ENCODE measurements around the gene TRPM2.
"Not testable (repeated sequence)": the region's sequence is repeated elsewhere in the genome, so short reads cannot be mapped to it uniquely, and the experiment has no call there.

TRPM2 gene

DNA sequence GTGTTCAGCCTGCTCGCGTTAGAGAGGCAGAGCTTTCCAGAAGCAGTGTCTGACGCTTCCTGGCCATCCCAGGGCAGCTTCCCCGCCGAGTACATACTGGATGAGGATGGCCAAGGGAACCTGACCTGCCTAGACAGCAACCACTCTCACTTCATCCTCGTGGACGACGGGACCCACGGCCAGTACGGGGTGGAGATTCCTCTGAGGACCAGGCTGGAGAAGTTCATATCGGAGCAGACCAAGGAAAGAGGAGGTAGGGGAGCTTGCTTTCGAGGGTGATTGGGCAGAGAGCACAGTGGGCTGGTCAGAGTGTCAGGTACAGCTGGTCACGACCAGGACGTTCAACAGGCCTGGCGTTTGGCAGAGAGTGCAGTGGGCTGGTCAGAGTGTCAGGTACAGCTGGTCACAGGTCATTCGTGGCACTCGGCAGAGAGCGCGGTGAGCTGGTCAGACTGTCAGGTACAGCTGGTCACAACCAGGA, 22.4 kb downstream of the TRPM2 start:
- no peak for DNase-seq

DNA sequence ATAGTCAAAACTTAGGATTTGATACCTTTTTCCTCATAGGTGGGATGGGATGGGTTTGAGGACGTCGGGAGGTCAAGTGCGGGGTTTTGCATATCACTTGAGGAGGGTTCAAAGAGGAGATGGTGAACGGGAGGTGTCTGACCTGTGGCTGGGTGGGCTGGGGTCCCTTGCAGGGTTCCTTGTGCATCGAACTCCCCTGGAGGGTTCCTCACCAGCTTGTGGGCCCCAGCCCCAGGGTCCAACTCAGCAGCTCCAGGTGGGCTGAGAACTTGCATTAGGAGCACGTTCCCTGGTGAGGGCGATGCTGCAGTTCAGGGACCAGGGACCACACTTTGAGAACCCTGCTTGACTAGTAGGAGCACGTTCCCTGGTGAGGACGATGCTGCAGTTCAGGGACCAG, 23.2 kb downstream of the TRPM2 start:
- DNase-seq, result no peak

GRCh38 chr21:44377201-44377921, 23.9 kb downstream of the TRPM2 start:
- peak; percentile 48 for DNase-seq

- DNase-seq, result no peak
Measured at GRCh38 chr21:44377922-44378645, 24.7 kb downstream of the TRPM2 start.

DNA sequence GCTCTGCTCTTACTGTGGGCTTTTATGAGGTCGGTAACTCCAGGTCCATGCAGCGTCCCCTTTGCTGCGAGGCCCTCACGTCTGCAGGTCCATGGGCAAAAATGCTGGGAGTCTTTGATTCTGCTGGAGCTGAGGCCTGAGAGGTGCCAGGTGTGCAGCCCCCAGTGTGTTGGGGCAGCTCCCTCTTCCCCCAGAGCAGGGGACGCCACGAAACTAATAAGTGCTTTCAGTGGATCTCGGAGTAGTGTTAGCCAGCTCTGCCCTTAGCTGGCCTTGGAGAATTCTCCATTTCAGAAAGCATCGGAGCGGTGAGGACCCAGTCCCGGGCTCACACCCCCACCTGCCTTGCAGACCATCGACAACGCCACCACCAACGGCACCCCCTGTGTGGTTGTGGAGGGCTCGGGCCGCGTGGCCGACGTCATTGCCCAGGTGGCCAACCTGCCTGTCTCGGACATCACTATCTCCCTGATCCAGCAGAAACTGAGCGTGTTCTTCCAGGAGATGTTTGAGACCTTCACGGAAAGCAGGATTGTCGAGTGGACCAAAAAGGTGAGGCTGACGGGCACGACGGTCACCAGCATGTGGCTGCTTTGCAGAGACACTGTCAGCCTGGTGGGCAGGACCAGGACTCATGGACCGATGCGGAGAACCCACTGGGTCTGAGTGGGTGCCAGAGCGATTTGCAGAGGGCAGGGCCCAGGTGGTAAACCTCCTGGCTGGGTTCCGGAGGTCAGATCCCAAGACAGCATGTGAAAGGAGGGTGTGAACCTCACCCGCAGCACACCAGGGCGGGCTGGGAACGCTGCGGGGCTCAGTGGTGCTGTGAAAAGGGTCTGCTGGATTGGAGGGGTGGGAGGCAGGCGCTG, 25.5 kb downstream of the TRPM2 start:
- no peak for DNase-seq

- no peak for DNase-seq
Measured at GRCh38 chr21:44379515-44379848, 26.1 kb downstream of the TRPM2 start.

DNA sequence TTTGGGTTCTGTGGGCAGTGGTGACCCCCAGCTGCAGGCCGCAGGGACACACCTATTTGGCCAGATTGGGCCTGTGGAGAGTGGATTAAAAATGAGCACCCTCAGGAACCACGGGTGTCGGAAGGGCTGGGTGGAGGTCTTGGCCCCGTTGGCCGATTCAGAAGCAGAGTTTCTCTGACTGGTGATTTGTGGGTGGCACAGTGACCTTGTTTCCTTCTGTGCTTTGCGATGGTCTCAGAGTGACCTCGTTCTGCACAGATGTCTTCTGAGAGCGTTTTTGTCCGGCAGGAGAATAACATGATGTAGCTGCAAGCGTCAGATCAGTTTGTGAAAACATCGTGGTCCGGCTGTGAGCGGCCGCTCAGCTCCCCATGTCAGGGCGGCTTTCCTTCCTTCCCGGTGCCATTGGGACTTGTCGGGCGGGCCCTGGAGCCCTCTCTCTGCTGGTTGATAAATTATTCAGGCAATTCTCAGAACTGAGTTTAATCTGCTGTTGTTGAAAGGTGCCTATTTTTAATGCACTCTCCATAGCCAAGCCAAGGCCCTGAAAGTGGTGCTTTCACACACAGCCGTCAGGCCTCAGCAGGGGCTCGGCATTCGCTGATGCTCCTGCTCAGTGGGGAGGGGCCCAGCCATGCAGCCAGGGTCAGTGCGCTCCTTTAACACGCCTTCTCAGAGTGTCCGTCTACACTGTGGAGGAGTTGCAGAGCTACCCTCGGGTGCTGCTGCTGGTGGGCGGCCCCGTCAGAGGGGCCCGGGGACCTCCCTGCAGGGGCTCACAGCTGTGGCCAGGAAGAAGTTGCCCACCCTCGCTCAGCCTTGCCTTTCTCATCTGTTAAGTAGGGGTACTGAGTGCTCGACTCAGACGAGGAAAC, 26.8 kb downstream of the TRPM2 start:
- no peak for DNase-seq

DNA sequence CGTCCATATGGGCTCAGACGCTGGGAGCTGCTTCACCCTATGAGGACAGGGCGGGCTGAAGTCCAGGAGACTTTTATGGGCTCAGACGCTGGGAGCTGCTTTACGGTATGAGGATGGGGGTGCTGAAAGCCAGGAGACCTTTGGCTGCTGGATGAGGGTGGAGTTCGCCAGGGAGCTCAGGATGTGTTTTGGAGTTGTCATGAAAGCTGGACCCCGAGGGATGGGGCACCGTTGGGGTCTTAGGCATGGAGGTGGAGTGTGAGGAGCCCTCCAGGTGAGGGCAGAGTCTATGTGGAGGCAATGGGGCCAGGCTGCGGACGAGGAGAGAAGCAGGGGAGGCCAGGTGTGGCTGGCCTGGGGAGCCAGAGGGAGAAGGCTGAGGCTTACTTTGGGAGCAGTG, 27.5 kb downstream of the TRPM2 start:
- no peak for DNase-seq

GRCh38 chr21:44381874-44382273, 28.5 kb downstream of the TRPM2 start:
- DNase-seq, result no peak

DNA sequence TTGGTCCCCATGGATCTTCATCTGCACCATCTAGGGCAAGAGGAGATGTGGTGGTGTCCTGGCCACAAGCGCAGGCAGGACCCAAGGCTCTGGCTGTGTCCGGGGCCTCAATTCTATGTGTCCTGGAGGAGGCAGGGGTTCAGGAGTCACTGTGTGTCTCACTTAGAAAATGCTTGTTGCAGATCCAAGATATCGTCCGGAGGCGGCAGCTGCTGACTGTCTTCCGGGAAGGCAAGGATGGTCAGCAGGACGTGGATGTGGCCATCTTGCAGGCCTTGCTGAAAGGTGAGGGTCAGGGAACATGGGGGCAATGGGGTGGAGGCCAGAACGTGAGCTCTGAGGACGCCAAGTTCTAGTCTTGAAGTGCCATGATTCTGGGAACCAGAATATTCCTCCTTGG, 29.1 kb downstream of the TRPM2 start:
- no peak for DNase-seq

DNA sequence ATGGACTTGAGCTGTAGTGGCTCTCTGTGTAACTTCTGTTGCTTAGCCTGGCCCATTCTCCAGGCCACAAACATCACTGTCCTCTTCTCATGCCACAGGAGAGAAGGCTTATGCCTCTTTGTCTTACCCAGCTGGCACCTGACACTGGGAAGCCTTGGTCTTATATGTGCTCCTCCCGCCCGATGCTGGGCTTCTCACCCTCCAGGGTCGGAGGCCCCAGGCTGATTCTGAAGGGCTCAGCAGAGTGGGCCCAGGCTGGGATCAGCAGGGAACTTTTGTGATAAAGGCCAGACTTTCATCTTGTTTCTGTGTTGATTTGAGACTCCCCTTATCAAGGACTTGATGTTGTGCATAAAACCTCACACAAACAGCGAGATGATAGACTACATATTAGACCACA, 29.8 kb downstream of the TRPM2 start:
- no peak for DNase-seq

DNA sequence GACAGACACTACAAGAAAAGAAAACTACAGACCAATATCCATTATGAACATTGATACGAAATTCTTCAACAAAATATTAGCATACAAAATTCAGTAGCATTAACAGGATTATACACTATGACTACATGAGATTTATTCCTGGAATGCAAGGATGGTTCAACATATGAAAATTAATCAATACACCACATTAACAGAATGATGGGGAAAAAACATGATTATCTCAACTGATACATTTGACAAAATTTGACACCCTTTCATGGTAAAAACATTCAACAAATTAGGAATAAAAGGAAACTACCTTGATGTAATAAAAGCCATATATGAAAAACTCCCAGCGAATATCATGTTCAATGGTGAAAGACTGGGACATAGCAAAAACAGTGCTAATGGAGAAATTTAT, 31.5 kb downstream of the TRPM2 start:
- no peak for DNase-seq

GRCh38 chr21:44389335-44389734, 35.9 kb downstream of the TRPM2 start:
- no peak for DNase-seq

DNA sequence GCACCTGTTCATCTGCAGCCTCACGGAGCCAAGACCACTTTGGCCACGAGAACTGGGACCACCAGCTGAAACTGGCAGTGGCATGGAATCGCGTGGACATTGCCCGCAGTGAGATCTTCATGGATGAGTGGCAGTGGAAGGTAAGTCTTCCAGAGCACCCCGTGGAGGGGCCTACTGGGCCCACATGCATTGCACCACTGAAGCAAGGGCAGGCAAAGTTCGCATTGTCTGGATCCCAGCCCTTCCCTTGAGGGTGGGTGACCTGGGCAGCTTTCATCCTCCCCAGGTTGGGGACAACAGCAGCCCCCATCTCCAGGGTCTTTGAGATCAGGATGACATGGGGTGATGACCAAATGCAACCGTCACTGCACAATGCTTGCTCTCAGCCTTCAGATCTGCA, 37.5 kb downstream of the TRPM2 start:
- no peak for DNase-seq

DNA sequence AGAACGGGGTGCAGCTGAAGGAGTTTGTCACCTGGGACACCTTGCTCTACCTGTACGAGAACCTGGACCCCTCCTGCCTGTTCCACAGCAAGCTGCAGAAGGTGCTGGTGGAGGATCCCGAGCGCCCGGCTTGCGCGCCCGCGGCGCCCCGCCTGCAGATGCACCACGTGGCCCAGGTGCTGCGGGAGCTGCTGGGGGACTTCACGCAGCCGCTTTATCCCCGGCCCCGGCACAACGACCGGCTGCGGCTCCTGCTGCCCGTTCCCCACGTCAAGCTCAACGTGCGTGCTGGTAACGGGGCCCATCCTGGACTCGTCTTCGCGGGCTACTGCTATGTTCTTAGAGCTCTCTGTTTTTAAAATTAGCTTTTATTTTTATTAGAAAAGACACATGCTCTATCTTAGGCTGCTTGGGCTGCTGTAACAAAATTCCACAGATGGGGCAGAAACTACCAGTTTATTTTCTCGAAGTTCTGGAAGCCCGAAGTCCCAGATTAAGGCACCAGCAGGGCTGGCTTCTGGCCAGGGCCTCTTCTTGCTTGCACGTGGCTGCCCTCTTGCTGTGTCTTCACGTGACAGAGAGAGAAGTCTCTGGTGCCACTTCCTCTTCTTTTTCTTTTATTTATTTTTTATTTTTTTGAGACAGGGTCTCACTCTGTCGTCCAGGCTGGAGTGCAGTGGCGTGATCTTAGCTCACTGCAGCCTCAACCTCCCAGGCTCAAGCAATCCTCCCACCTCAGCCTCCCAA, 38.1 kb downstream of the TRPM2 start:
- DNase-seq, result peak; percentile 43

- no peak for DNase-seq
Measured at GRCh38 chr21:44392185-44392584, 38.8 kb downstream of the TRPM2 start.

GRCh38 chr21:44392916-44393315, 39.5 kb downstream of the TRPM2 start:
- DNase-seq, result no peak

GRCh38 chr21:44394733-44395132, 41.3 kb downstream of the TRPM2 start:
- DNase-seq, result no peak

- DNase-seq, result no peak
Measured at GRCh38 chr21:44395260-44395659, 41.8 kb downstream of the TRPM2 start.

DNA sequence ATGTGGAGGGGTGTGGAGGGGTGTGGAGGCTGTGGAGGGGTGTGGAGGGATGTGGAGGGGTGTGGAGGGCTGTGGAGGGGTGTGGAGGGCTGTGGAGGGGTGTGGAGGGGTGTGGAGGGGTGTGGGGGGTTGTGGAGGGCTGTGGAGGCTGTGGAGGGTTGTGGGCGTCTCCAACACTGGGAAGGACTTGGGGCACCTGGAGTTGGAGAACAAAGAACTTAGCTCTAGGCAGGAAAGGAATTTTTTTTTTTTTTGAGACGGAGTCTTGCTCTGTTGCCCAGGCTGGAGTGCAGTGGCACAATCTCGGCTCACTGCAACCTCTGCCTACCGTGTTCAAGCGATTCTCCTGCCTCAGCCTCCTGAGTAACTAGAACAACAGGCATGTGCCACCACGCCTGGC, 43.4 kb downstream of the TRPM2 start:
- DNase-seq, result not testable (repeated sequence)

GRCh38 chr21:44397431-44398031, 44.1 kb downstream of the TRPM2 start:
- DNase-seq, result no peak
